Endothelial cell of umbilical vein (primary cell): ENCODE measurements around the gene CEP89. TPM values are rescaled to one million over a fixed set of nuclear protein-coding genes. Genes with fewer than 3 reads are reported as not detected.

Source experiments
- BruUV-seq: library from RNA; stranded (reverse); fragments of 400-500 nt; replicated peaks from 2 replicates; lab custom pipeline; 2021; lab: Mats Ljungman, UMichigan
- CTCF ChIA-PET: fragments of 300-600, 350-600 bp; sonication (Branson Sonifier 250); formaldehyde crosslinking; loops from one replicate; lab custom pipeline; 2021; ENCODE audit warnings: antibody characterized with exemption, inconsistent platforms; lab: Charles Lee
- POLR2A ChIA-PET: fragments of 300-600, 350-600 bp; sonication (Branson Sonifier 250); formaldehyde crosslinking; loops from one replicate; lab custom pipeline; 2021; ENCODE audit warnings: antibody characterized with exemption, inconsistent platforms; lab: Charles Lee
- DNase-seq: peaks from one replicate; pipeline ENCODE4 v3.0.0-alpha.2; 2011; ENCODE audit warnings: low read depth, low spot score
- FAIRE-seq: peaks from 2 replicates; lab custom pipeline; 2011; peaks lifted over from hg19 to GRCh38; lab: Jason Lieb, UNC
- H2AFZ ChIP-seq: 2 replicates; pipeline ENCODE4 v1.6.0; 2012; ENCODE audit warnings: low read depth, low read length, control low read depth, inconsistent platforms
- H3K27ac ChIP-seq: 2 replicates; pipeline ENCODE4 v1.5.1; 2011; ENCODE audit warnings: low read depth, mild to moderate bottlenecking, control low read depth, low read length, moderate library complexity; ENCODE audit not compliant: insufficient read depth
- H3K27me3 ChIP-seq, 2 experiments: 2 replicates each; pipeline versions ENCODE4 v1.6.0 to v1.6.1; 2011; ENCODE audit warnings: low read length in 2 of 2, mixed read lengths in 1 of 2; ENCODE audit not compliant: control insufficient read depth in 2 of 2, insufficient read depth in 2 of 2
- H3K36me3 ChIP-seq, 2 experiments: 2 replicates in 1 of 2; 3 replicates in 1 of 2; pipeline ENCODE4 v1.5.1; 2011; ENCODE audit warnings: low read length in 2 of 2, mild to moderate bottlenecking in 1 of 2, moderate library complexity in 1 of 2; ENCODE audit not compliant: control insufficient read depth in 2 of 2, insufficient read depth in 2 of 2; ENCODE audit errors: extremely low read depth in 1 of 2
- H3K4me1 ChIP-seq: 3 replicates; pipeline ENCODE4 v1.5.1; 2011; ENCODE audit warnings: mild to moderate bottlenecking, low read length; ENCODE audit not compliant: control insufficient read depth, insufficient read depth; ENCODE audit errors: extremely low read depth
- H3K4me2 ChIP-seq: 2 replicates; pipeline ENCODE4 v1.6.1; 2011; ENCODE audit warnings: low read length, control low read depth, mixed read lengths; ENCODE audit not compliant: insufficient read depth
- H3K4me3 ChIP-seq, 3 experiments: fragments of 200-600 bp in 1 of 3; sonication (generic), shearing (Covaris generic) in 1 of 3; replicated peaks in 1 of 3; 2 replicates each; pipeline ENCODE4 v1.5.1; 2011 to 2016; ENCODE audit warnings: control low read depth in 3 of 3, low read length in 3 of 3, mild to moderate bottlenecking in 2 of 3, inconsistent platforms in 1 of 3, low read depth in 1 of 3, moderate library complexity in 1 of 3; ENCODE audit not compliant: insufficient read depth in 1 of 3
- H3K79me2 ChIP-seq: 2 replicates; pipeline ENCODE4 v1.6.0; 2012; ENCODE audit warnings: low read length, inconsistent platforms; ENCODE audit not compliant: control insufficient read depth, insufficient read depth
- H3K9ac ChIP-seq: replicated peaks from 2 replicates; pipeline ENCODE3; 2011; ENCODE audit warnings: low read length, control low read depth; ENCODE audit not compliant: insufficient read depth; ENCODE audit errors: extremely low read depth
- H3K9me1 ChIP-seq: replicated peaks from 3 replicates; pipeline ENCODE4 v1.6.0; 2011; ENCODE audit warnings: mild to moderate bottlenecking, low read length; ENCODE audit not compliant: control insufficient read depth, insufficient read depth; ENCODE audit errors: extremely low read depth
- H3K9me3 ChIP-seq: replicated peaks from 2 replicates; pipeline ENCODE4 v1.5.1; 2012; ENCODE audit warnings: low read length, inconsistent platforms; ENCODE audit not compliant: control insufficient read depth, insufficient read depth
- H4K20me1 ChIP-seq: replicated peaks from 2 replicates; pipeline ENCODE3; 2011; ENCODE audit warnings: mild to moderate bottlenecking, low read length; ENCODE audit not compliant: control insufficient read depth, insufficient read depth; ENCODE audit errors: extremely low read depth
- CTCF ChIP-seq, 2 donors: IDR thresholded peaks; 1 replicate in 1 of 2; 2 replicates in 1 of 2; pipeline ENCODE4 v1.5.1; 2011; ENCODE audit warnings: low read length in 2 of 2, mild to moderate bottlenecking in 2 of 2, moderate library complexity in 2 of 2, control low read depth in 1 of 2, inconsistent platforms in 1 of 2, low read depth in 1 of 2; ENCODE audit not compliant: insufficient read depth in 1 of 2; ENCODE audit errors: extremely low read depth in 1 of 2
- EZH2 ChIP-seq: IDR thresholded peaks from 2 replicates; pipeline ENCODE4 v1.6.1; 2012; ENCODE audit warnings: borderline replicate concordance, low read depth, mild to moderate bottlenecking, moderate library complexity, low read length, inconsistent platforms; ENCODE audit not compliant: severe bottlenecking
- FOS ChIP-seq: IDR thresholded peaks from 2 replicates; pipeline ENCODE4 v1.6.1; 2011; ENCODE audit warnings: mild to moderate bottlenecking, low read length, moderate library complexity, borderline replicate concordance; ENCODE audit not compliant: insufficient read depth
- GATA2 ChIP-seq: IDR thresholded peaks from 2 replicates; pipeline ENCODE4 v1.7.0; 2011; ENCODE audit warnings: low read depth, mild to moderate bottlenecking, moderate library complexity, mixed read lengths, low read length; ENCODE audit not compliant: insufficient read length, insufficient read depth
- JUN ChIP-seq: IDR thresholded peaks from 2 replicates; pipeline ENCODE4 v1.6.1; 2011; ENCODE audit warnings: borderline replicate concordance, low read depth; ENCODE audit not compliant: insufficient read length, insufficient read depth
- MYC ChIP-seq: IDR thresholded peaks from one replicate; pipeline ENCODE4 v1.6.1; 2011; ENCODE audit warnings: mild to moderate bottlenecking, low read depth, low read length
- POLR2A ChIP-seq: IDR thresholded peaks from 2 replicates; pipeline ENCODE4 v1.6.1; 2012; ENCODE audit warnings: low read depth, mild to moderate bottlenecking, control low read depth, low read length
- POLR2AphosphoS5 ChIP-seq: IDR thresholded peaks from 2 replicates; pipeline ENCODE4 v1.6.1; 2012; ENCODE audit warnings: low read depth, mild to moderate bottlenecking, control low read depth, low read length, moderate library complexity; ENCODE audit not compliant: insufficient read depth
- dilution Hi-C: fragments of 300-500 bp; cut with MboI; formaldehyde crosslinking; loops from one replicate; pipeline ENCODE4 v1.15.0; 2019; ENCODE audit warnings: low sequenced_read_pairs; ENCODE audit not compliant: extremely low pct_ligation_motif_present
- intact Hi-C: fragments of 100-400 bp; cut with micrococcal nuclease; formaldehyde crosslinking; loops from one replicate; pipeline ENCODE4 v1.10.0; 2022
- polyA plus RNA-seq, 4 experiments: library from polyadenylated mRNA; depleted of rRNA in 3 of 4; stranded (reverse) in 3 of 4; unstranded in 1 of 4; fragments of >200 nt; gene quantifications; 2 replicates each; pipeline versions ENCODE4 v1.2.1 to v1.2.3, GENCODE V29; 2011 to 2012; ENCODE audit warnings: missing spikeins in 1 of 4
- total RNA-seq: library from RNA; stranded (reverse); gene quantifications from 2 replicates; pipeline ENCODE4 v1.2.3, GENCODE V29; 2021
- TF ChIP-seq, protein P1 (sequence below): IDR thresholded peaks from 2 replicates; pipeline ENCODE4 v1.6.1; 2011; ENCODE audit not compliant: insufficient read depth, insufficient read length

Gene CEP89
- total and polyA plus RNA-seq, 2 donors (not counting 3 experiments of a cell fraction or from before 2014, with no cell fraction given) = 25.1 to 46.2 TPM

- dilution Hi-C loops = no loop called here
- Histone ChIP-seq H3K9ac (no peak overlapping the region), H3K36me3 (no peaks in the 10 kb centered on the region), H2AFZ (no peak overlapping the region), H3K4me2 (no peak overlapping the region), H3K27ac (no peak overlapping the region), H3K4me1 (no peaks in the 10 kb centered on the region), H3K4me3 (no peak overlapping the region), H4K20me1 (no peaks in the 10 kb centered on the region), H3K79me2 (no peaks in the 10 kb centered on the region), H3K27me3 (no peaks in the 10 kb centered on the region), H3K9me3 (no peaks in the 10 kb centered on the region), H3K9me1 (no peaks in the 10 kb centered on the region)
- no TSS peak for BruUV-seq
- CTCF ChIA-PET = no interaction called here
- intact Hi-C loops = no loop called here
- DNase-seq (no peak), FAIRE-seq (no peak)
- POLR2A ChIA-PET = no interaction called here
- TF ChIP-seq POLR2AphosphoS5 (no peak), FOS (no peak)
Measured at GRCh38 chr19:32863301-32863700, 108.5 kb downstream of the CEP89 start.

GRCh38 chr19:32862741-32863140 lies 109.0 kb downstream of the CEP89 start:
- Histone ChIP-seq H3K9me1 (no peaks in the 10 kb centered on the region), H3K4me2 (no peak overlapping the region), H3K4me1 (no peaks in the 10 kb centered on the region), H3K27ac (no peak overlapping the region), H2AFZ (no peak overlapping the region), H4K20me1 (no peaks in the 10 kb centered on the region), H3K9me3 (no peaks in the 10 kb centered on the region), H3K27me3 (no peaks in the 10 kb centered on the region), H3K36me3 (no peaks in the 10 kb centered on the region), H3K9ac (no peak overlapping the region), H3K79me2 (no peaks in the 10 kb centered on the region), H3K4me3 (no peak overlapping the region)
- DNase-seq (no peak), FAIRE-seq (no peak)
- TF ChIP-seq JUN = no peak
- TF ChIP-seq, protein P1, sequence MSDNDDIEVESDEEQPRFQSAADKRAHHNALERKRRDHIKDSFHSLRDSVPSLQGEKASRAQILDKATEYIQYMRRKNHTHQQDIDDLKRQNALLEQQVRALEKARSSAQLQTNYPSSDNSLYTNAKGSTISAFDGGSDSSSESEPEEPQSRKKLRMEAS = no peak
- no peak for TF ChIP-seq POLR2A
- TF ChIP-seq FOS = no peak
- no peak for TF ChIP-seq CTCF (IDR thresholded peaks at IDR 0.05; ENCODE audit: extremely low read depth in 1 of 2, insufficient read depth in 1 of 2, low read depth in 1 of 2, low read length in 2 of 2)
- TF ChIP-seq EZH2 = no peak
- TF ChIP-seq GATA2 = no peak
- no peak for TF ChIP-seq MYC
- no peak for TF ChIP-seq POLR2AphosphoS5
- CTCF ChIA-PET = interaction anchor here (1.3 kb wide), 1 partner anchor 27 kb away, joined by 3 read pairs; no protein-coding TSS in a partner anchor
- dilution Hi-C loops = no loop called here
- intact Hi-C loops = no loop called here
- no TSS peak for BruUV-seq
- POLR2A ChIA-PET = no interaction called here
